Coronary artery (tissue), 2 donors: ENCODE measurements around the gene CALML3.
A peak's percentile ranks its signal among the peaks of the same experiment; 100 is the strongest.

Experiments used
- DNase-seq: peaks from one replicate; pipeline ENCODE4 v3.0.0-alpha.2; 2017; ENCODE audit warnings: low spot score
- H3K27ac ChIP-seq, 2 donors: fragments of 200-600 bp; sonication (generic); one replicate each; pipeline ENCODE4 v1.5.1; 2016 to 2019
- H3K4me3 ChIP-seq: fragments of 200-600 bp; sonication (generic); 2 replicates; pipeline ENCODE4 v1.5.1; 2016; ENCODE audit warnings: mild to moderate bottlenecking, moderate library complexity
- CTCF ChIP-seq: fragments of 200-600 bp; sonication (generic); IDR thresholded peaks from one replicate; pipeline ENCODE4 v1.5.1; 2019; ENCODE audit warnings: antibody characterized with exemption

CALML3 gene

GRCh38 chr10:5549462-5550249 is 24.9 kb downstream of the CALML3 start:
- Histone ChIP-seq H3K4me3 (no peak overlapping the region), H3K27ac (peak overlapping the region; percentile 38 to 83)
- no peak for TF ChIP-seq CTCF
- DNase-seq = no peak

GRCh38 chr10:5550250-5550545 is 25.4 kb downstream of the CALML3 start:
- Histone ChIP-seq H3K4me3 (no peak overlapping the region), H3K27ac (no peak overlapping the region)
- no peak for TF ChIP-seq CTCF
- no peak for DNase-seq

- DNase-seq = no peak
- no peak overlapping the region for H3K27ac ChIP-seq
Observed at GRCh38 chr10:5550621-5551530, 26.1 kb downstream of the CALML3 start.

GRCh38 chr10:5551531-5552375 is 27.0 kb downstream of the CALML3 start:
- no peak overlapping the region for H3K27ac ChIP-seq
- no peak for TF ChIP-seq CTCF
- DNase-seq = no peak

More at GRCh38 chr10:5550621-5551530, 26.1 kb downstream of the CALML3 start:
- H3K4me3 ChIP-seq = no peak overlapping the region
- TF ChIP-seq CTCF = no peak

GRCh38 chr10:5552376-5553321 is 27.9 kb downstream of the CALML3 start:
- peak overlapping the region in 1 of 2 donors; percentile 19 for H3K27ac ChIP-seq
- no peak overlapping the region for H3K4me3 ChIP-seq
- no peak for TF ChIP-seq CTCF
- no peak for DNase-seq

More at GRCh38 chr10:5551531-5552375, 27.0 kb downstream of the CALML3 start:
- H3K4me3 ChIP-seq = no peak overlapping the region
